Liver (tissue), 3 donors: ENCODE results near the gene TMOD2.

ENCODE experiments used
- EGR1 ChIP-seq, 2 donors: IDR thresholded peaks; 2 replicates each; pipeline ENCODE4 v1.6.1; 2016 to 2018; ENCODE audit warnings: antibody characterized with exemption in 2 of 2, low read depth in 2 of 2
- FOXA1 ChIP-seq: IDR thresholded peaks from 2 replicates; pipeline ENCODE4 v1.6.1; 2016; ENCODE audit warnings: antibody characterized with exemption
- FOXA2 ChIP-seq: IDR thresholded peaks from 2 replicates; pipeline ENCODE4 v1.6.1; 2016; ENCODE audit warnings: antibody characterized with exemption
- GABPA ChIP-seq, 2 donors: IDR thresholded peaks in 1 of 2; conservative IDR thresholded peaks in 1 of 2; 2 replicates each; pipeline ENCODE4 v1.6.1; 2016; ENCODE audit warnings: antibody characterized with exemption in 2 of 2, mild to moderate bottlenecking in 1 of 2, moderate library complexity in 1 of 2
- JUND ChIP-seq, 2 donors: IDR thresholded peaks; 2 replicates each; pipeline ENCODE4 v1.6.1; 2016; ENCODE audit warnings: antibody characterized with exemption in 2 of 2
- MAX ChIP-seq: IDR thresholded peaks from 2 replicates; pipeline ENCODE4 v1.6.1; 2016; ENCODE audit warnings: antibody characterized with exemption
- NR2F2 ChIP-seq: IDR thresholded peaks from 2 replicates; pipeline ENCODE4 v1.6.1; 2016; ENCODE audit warnings: antibody characterized with exemption
- RAD21 ChIP-seq, 2 donors: IDR thresholded peaks; 2 replicates each; pipeline ENCODE4 v1.6.1; 2016; ENCODE audit warnings: antibody characterized with exemption in 2 of 2, mild to moderate bottlenecking in 2 of 2
- SP1 ChIP-seq: IDR thresholded peaks from 2 replicates; pipeline ENCODE4 v1.6.1; 2018; ENCODE audit warnings: antibody characterized with exemption, mild to moderate bottlenecking
- TAF1 ChIP-seq: conservative IDR thresholded peaks from 2 replicates; pipeline ENCODE4 v1.6.1; 2016; ENCODE audit warnings: antibody characterized with exemption, mild to moderate bottlenecking
- YY1 ChIP-seq: IDR thresholded peaks from 2 replicates; pipeline ENCODE4 v1.6.1; 2016; ENCODE audit warnings: antibody characterized with exemption, mild to moderate bottlenecking
- ZBTB33 ChIP-seq: IDR thresholded peaks from 2 replicates; pipeline ENCODE4 v1.6.1; 2016; ENCODE audit warnings: antibody characterized with exemption
- TF ChIP-seq, protein P1 (sequence below): fragments of 150-350 bp; IDR thresholded peaks from 2 replicates; pipeline ENCODE4 v1.5.1; 2017; ENCODE audit warnings: improper control_type of control experiment, low read depth, low read length; ENCODE audit not compliant: missing input control
- TF ChIP-seq, protein P2 (sequence below): IDR thresholded peaks from 2 replicates; pipeline ENCODE4 v1.6.1; 2016; ENCODE audit warnings: antibody characterized with exemption
- donor health status: healthy.
- donor health status: healthy.

GRCh38 chr15:51774916-51775315 lies 23.5 kb downstream of the TMOD2 start:
- TF ChIP-seq EGR1 (IDR thresholded peaks at IDR 0.05; ENCODE audit: low read depth in 2 of 2) (no peak), RAD21 (IDR thresholded peaks at IDR 0.05) (no peak), TAF1 (no peak), MAX (no peak), YY1 (no peak), SP1 (no peak), GABPA (IDR thresholded peaks at IDR 0.05 in 1 of 2, conservative IDR thresholded peaks at IDR 0.05 in 1 of 2) (no peak), FOXA2 (no peak), JUND (IDR thresholded peaks at IDR 0.05) (no peak), NR2F2 (no peak), ZBTB33 (no peak), FOXA1 (no peak)
- TF ChIP-seq, protein P1, sequence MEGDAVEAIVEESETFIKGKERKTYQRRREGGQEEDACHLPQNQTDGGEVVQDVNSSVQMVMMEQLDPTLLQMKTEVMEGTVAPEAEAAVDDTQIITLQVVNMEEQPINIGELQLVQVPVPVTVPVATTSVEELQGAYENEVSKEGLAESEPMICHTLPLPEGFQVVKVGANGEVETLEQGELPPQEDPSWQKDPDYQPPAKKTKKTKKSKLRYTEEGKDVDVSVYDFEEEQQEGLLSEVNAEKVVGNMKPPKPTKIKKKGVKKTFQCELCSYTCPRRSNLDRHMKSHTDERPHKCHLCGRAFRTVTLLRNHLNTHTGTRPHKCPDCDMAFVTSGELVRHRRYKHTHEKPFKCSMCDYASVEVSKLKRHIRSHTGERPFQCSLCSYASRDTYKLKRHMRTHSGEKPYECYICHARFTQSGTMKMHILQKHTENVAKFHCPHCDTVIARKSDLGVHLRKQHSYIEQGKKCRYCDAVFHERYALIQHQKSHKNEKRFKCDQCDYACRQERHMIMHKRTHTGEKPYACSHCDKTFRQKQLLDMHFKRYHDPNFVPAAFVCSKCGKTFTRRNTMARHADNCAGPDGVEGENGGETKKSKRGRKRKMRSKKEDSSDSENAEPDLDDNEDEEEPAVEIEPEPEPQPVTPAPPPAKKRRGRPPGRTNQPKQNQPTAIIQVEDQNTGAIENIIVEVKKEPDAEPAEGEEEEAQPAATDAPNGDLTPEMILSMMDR, result no peak
- TF ChIP-seq, protein P2, sequence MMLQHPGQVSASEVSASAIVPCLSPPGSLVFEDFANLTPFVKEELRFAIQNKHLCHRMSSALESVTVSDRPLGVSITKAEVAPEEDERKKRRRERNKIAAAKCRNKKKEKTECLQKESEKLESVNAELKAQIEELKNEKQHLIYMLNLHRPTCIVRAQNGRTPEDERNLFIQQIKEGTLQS, result no peak
